Erythroblast (primary cell): ENCODE results near the gene CPLANE1.
A peak's percentile ranks its signal among the peaks of the same experiment; 100 is the strongest.
"Not testable (repeated sequence)": the region's sequence is repeated elsewhere in the genome, so short reads cannot be mapped to it uniquely, and the experiment has no call there.

Source experiments
- DNase-seq, 2 experiments: peaks; one replicate each; lab custom pipeline; 2025; lab: John Stamatoyannopoulos, UW
- GATA1 ChIP-seq: IDR thresholded peaks from 2 replicates; pipeline ENCODE4 v1.6.1; 2011; ENCODE audit warnings: low read depth, mild to moderate bottlenecking, control low read depth, low read length, moderate library complexity
- POLR2A ChIP-seq: IDR thresholded peaks from 2 replicates; pipeline ENCODE4 v1.6.1; 2011; ENCODE audit warnings: mild to moderate bottlenecking, low read length

Gene CPLANE1

DNA sequence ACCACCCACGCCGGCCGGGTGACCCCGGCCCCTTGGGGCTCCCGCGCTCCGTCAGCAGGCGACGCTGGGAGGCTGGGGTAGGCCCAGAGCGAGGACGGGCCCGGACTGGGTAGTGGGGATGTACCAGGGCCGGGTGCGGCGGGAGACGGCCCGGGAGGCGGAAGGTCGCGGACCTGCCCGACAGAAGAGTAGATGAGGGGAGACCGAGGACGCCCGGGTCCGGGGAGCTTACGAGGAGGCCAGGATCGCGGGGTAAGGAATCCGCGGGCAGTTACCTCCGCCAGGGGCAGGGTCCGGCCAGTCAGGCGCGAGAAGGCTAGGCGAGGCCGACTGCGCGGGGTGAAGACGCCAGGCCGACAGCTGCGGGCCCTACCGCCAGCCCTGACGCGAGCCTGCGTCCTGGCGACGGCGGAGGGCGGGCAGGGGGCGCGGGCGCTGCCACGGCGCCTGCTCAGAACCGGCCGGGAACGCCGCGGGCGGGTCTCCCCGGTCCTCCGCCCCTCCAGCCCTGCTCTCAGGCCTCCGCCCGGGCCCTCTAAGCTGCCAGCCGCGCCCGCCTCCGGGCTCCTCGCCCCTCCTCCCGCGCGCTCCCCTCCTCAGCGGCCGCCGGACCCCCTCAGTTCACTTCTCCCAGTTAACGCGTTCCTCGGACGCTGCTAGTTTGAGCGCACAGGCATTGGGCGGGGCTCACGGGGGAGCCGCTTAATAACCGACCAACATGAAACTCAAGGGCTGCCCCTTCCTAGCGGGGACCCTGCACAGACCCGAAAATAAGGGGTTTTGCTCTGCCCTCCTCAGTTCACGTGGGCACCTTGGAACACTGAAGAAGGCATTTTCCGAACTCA lies at the start of gene CPLANE1:
TSS of gene CPLANE1 (minus strand) at position 407 of the 845 bp plus-strand sequence. CDS start 1,678 bp downstream, outside the sequence.
- no peak for TF ChIP-seq GATA1
- TF ChIP-seq POLR2A = peak; percentile 44
- DNase-seq = peak; percentile 76 to 77

DNA sequence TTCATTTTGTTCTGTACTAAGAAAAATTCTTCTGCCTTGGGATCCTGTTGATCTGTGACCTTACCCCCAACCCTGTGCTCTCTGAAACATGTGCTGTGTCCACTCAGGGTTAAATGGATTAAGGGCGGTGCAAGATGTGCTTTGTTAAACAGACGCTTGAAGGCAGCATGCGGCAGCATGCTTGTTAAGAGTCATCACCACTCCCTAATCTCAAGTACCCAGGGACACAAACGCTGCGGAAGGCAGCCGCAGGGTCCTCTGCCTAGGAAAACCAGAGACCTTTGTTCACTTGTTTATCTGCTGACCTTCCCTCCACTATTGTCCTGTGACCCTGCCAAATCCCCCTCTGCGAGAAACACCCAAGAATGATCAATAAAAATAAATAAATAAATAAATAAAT lies 47.1 kb upstream of the CPLANE1 start:
- not testable (repeated sequence) for DNase-seq

GRCh38 chr5:37283214-37283820 lies 34.1 kb upstream of the CPLANE1 start:
- TF ChIP-seq POLR2A = no peak
- TF ChIP-seq GATA1 = no peak
- DNase-seq = peak in 1 of 2 experiments; percentile 2

DNA sequence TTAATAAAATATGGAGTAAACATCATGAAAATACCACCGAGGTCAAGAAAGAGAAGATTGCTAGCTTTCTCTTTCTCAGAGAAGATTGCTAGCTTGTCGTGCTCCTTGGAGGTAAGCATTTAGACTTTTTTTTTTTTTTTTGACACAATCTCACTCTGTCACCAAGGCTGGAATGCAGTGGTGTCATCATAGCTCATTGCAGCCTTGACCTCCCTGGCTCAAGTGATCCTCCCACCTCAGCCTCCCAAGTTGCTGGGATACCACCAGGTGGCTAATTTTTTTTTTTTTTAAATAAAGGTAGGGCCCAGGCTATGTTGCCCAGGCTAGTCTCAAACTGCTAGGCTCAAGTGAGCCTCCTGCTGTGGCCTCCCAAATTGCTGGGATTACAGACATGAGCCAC lies 26.3 kb upstream of the CPLANE1 start:
- no peak for DNase-seq
- TF ChIP-seq POLR2A (no peak), GATA1 (no peak)

- no peak for DNase-seq
- TF ChIP-seq GATA1 (no peak), POLR2A (no peak)
These were observed 23.3 kb upstream of the CPLANE1 start for GRCh38 chr5:37272511-37272910.

DNA sequence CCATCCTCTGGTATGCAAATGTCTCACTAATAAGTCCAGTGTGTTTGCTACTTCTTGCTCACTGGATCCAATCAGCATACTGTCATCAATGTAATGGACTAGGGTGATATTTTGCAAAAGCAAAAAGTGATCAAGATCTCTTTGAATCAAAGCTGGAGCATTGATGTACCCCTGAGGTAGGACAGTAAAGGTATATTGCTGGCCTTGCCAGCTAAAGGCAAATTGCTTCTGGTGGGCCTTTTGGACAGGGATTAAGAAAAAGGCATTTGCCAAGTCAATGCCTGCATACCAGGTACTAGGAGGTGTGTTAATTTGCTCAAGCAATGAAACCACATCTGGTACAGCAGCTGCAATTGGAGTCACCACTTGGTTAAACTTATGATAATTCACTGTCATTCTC lies 18.9 kb upstream of the CPLANE1 start:
- not testable (repeated sequence) for DNase-seq

GRCh38 chr5:37255774-37256358 lies 6.7 kb upstream of the CPLANE1 start:
- no peak for TF ChIP-seq POLR2A
- no peak for TF ChIP-seq GATA1
- no peak for DNase-seq

DNA sequence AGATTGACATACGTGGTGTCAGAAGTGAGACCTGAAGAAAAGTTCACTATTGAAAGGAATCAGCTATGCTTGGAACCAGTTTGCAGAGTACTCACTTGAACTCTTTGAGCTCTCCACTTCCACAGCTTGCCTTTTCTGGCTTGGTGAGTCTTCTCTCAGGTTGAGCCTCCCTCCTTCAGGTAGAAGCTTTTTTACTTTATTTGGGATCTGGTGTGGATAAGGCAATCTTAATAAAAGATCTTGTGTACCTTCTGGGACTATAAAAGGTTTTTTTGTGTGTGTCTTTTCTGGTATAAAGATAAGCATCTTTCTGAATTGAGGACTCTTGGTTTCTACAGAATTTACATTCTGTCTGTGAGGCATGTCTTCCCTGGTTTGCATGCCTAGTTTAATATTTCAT lies 5.4 kb upstream of the CPLANE1 start:
- TF ChIP-seq GATA1 = no peak
- DNase-seq = peak in 1 of 2 experiments; percentile 5

GRCh38 chr5:37251665-37252064 lies 2.5 kb upstream of the CPLANE1 start:
- TF ChIP-seq POLR2A (no peak), GATA1 (no peak)
- DNase-seq = no peak

- no peak for DNase-seq
- TF ChIP-seq GATA1 (no peak), POLR2A (no peak)
These were observed 614 bp upstream of the CPLANE1 start for GRCh38 chr5:37249815-37250164.

DNA sequence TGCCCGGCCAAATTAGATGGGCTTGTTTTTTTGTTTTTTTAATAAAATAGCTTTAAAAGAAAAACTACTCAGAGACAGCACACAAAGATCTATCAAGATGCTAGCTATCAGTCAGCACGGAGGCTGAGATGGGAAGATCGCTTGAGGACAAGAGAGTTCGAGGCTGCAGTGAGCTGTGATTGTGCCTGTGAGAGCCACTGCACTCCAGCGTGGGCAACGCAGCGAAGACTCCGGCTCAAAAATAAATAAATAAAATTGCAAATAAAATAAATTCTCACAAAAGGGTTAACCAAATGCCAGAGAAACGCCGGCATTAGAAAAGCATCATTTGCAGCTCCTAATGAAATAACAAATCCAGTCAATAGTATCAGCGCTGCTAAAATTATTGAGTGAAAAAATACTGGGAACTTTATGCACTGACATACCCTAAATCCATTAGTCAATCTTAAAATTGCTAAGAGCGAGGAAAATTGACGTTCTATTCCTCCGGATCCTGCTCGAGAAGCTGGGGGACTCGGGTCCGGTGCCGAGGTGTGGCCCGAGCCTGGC lies 681 bp downstream of the CPLANE1 start:
- peak in 1 of 2 experiments; percentile 7 for DNase-seq
- TF ChIP-seq GATA1 = no peak
- no peak for TF ChIP-seq POLR2A

GRCh38 chr5:37247496-37247895 lies 1.7 kb downstream of the CPLANE1 start:
- DNase-seq = no peak
- TF ChIP-seq GATA1 = no peak
- no peak for TF ChIP-seq POLR2A

GRCh38 chr5:37247036-37247435 lies 2.1 kb downstream of the CPLANE1 start:
- no peak for DNase-seq
- TF ChIP-seq GATA1 (no peak), POLR2A (no peak)

DNA sequence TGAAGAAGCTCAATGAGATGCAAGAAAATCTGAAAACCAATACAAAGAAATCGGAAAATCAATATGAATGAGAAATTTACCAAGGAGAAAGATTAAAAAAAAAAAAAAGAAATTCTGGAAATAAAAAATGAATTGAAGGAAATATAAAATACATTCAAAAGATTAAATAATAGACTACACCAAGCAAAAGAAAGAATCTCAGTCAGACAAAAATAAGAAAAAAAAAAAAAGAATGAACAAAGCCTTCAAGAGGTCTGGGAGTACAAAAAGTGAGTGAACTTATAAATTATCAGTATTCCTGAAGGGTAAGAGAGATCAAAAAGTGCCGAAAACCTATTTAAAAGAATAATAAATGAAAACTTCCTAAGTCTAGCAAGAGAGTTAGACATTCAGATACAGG lies 14.9 kb downstream of the CPLANE1 start:
- TF ChIP-seq GATA1 = no peak
- no peak for TF ChIP-seq POLR2A
- no peak for DNase-seq
